Activated B cell treated with CpG ODN at 0.5 μM for 24 hours (primary cell): ENCODE results near the gene CACNA1I. TPM values are rescaled to one million over a fixed set of nuclear protein-coding genes. Genes with fewer than 3 reads are reported as not detected.
"Not testable (repeated sequence)": the region's sequence is repeated elsewhere in the genome, so short reads cannot be mapped to it uniquely, and the experiment has no call there.

Experiments used
- ATAC-seq: fragments of 200-7000 bp; cut with Tn5 transposase; one replicate; pipeline ENCODE4 v1.10.0; 2021; ENCODE audit warnings: low read depth, mild to moderate bottlenecking, moderate library complexity
- CTCF ChIA-PET: fragments of 350-600 bp; sonication (Branson Sonifier 250); formaldehyde crosslinking; loops from one replicate; lab custom pipeline; 2021; ENCODE audit warnings: antibody characterized with exemption; lab: Charles Lee
- POLR2A ChIA-PET: fragments of 350-600 bp; sonication (Branson Sonifier 250); formaldehyde crosslinking; loops from one replicate; lab custom pipeline; 2021; ENCODE audit warnings: antibody characterized with exemption; lab: Charles Lee
- DNase-seq: peaks from one replicate; pipeline ENCODE4 v3.0.0; 2022
- H3K27ac Mint-ChIP-seq: one replicate; pipeline ENCODE4 v1.8.0; 2020; ENCODE audit warnings: mixed read lengths
- H3K27me3 Mint-ChIP-seq: one replicate; pipeline ENCODE4 v1.8.0; 2021; ENCODE audit warnings: mixed read lengths
- H3K36me3 Mint-ChIP-seq: one replicate; pipeline ENCODE4 v1.8.0; 2021; ENCODE audit warnings: low read depth, mixed read lengths
- H3K4me1 Mint-ChIP-seq: one replicate; pipeline ENCODE4 v1.8.0; 2021; ENCODE audit warnings: mixed read lengths
- H3K4me3 Mint-ChIP-seq: one replicate; pipeline ENCODE4 v1.8.0; 2020; ENCODE audit warnings: mild to moderate bottlenecking, mixed read lengths
- H3K9me3 Mint-ChIP-seq: one replicate; pipeline ENCODE4 v1.8.0; 2020; ENCODE audit warnings: mixed read lengths
- intact Hi-C: fragments of 100-400 bp; cut with micrococcal nuclease; formaldehyde crosslinking; loops from one replicate; pipeline ENCODE4 v1.15.1; 2024
- total RNA-seq: library from RNA; stranded (reverse); gene quantifications from 2 replicates; pipeline ENCODE4 v1.2.3, GENCODE V29; 2022
- TF ChIP-seq, protein P1 (sequence below): fragments of 200-600 bp; IDR thresholded peaks from one replicate; pipeline ENCODE4 v1.8.0; 2022; ENCODE audit warnings: antibody characterized with exemption, mild to moderate bottlenecking

CACNA1I gene
- total RNA-seq, 1 donor from 2014 or later = not detected

DNA sequence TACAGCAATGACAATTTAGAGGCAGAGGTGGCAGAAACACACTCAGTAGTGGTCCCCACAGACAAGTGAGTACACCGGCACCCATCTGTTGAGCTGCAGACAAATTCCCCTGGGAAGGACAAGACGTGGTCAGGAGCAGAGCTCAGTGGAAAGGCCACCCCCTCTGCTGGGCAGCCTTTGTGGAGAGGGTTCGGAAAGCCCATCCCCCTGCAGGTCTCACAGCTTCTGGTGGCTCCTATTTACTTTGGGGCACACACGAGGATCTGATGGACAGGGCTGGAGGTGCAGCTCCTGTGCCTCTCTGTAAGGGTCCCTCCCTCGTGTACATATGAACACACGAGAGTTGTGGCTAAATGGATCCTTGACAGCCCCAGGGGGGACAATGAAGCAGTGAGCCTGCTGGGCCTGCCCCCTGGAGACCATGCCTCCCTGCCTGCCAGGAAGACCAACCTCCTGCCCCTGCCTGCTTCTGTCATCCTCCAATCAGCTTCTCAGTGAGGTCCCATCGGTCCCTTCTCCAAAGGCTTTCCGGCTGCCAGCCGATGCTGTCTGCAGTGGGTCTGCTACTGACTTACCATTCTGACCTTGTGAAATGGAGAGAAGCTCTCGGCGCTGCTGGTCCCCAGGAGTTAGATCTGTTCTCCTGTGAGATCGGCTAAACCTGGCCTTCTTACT, 161.5 kb downstream of the CACNA1I start:
- no peaks in the 10 kb centered on the region for H3K36me3 Mint-ChIP-seq
- TF ChIP-seq, protein P1, sequence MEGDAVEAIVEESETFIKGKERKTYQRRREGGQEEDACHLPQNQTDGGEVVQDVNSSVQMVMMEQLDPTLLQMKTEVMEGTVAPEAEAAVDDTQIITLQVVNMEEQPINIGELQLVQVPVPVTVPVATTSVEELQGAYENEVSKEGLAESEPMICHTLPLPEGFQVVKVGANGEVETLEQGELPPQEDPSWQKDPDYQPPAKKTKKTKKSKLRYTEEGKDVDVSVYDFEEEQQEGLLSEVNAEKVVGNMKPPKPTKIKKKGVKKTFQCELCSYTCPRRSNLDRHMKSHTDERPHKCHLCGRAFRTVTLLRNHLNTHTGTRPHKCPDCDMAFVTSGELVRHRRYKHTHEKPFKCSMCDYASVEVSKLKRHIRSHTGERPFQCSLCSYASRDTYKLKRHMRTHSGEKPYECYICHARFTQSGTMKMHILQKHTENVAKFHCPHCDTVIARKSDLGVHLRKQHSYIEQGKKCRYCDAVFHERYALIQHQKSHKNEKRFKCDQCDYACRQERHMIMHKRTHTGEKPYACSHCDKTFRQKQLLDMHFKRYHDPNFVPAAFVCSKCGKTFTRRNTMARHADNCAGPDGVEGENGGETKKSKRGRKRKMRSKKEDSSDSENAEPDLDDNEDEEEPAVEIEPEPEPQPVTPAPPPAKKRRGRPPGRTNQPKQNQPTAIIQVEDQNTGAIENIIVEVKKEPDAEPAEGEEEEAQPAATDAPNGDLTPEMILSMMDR = no peak
- no peak overlapping the region for H3K27ac Mint-ChIP-seq
- DNase-seq = no peak
- H3K4me3 Mint-ChIP-seq = no peak overlapping the region
- peaks cover 10% of the 10 kb centered on the region for H3K27me3 Mint-ChIP-seq
- H3K4me1 Mint-ChIP-seq = no peaks in the 10 kb centered on the region
- no peak for ATAC-seq
- no peaks in the 10 kb centered on the region for H3K9me3 Mint-ChIP-seq
- intact Hi-C loops = no loop called here
- CTCF ChIA-PET = no interaction called here
- POLR2A ChIA-PET = no interaction called here

DNA sequence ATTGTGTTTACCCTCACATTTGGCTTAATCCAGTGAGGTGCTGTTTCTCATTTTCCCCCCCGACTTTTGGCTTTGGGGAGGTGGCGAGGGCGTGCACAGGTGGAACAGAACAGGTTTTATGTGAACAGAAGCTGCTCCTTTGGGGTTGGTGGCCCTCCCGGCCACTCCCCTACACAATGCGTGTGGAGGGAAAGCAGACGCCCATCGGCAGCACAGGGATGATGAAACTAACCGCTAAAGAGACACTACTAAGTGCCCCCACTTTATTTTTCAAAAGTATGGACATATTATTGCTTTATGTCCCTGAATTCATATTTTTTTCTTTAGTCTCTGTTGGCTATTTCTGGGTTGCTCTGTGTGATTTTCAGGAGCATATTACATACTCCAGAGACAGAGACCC, 162.1 kb downstream of the CACNA1I start:
- no peak for DNase-seq
- Mint-ChIP-seq H3K27me3 (peaks cover 10% of the 10 kb centered on the region), H3K9me3 (no peaks in the 10 kb centered on the region), H3K4me3 (no peak overlapping the region), H3K27ac (no peak overlapping the region), H3K36me3 (no peaks in the 10 kb centered on the region), H3K4me1 (no peaks in the 10 kb centered on the region)
- ChIA-PET CTCF (no interaction called here), POLR2A (no interaction called here)
- ATAC-seq = no peak
- TF ChIP-seq, protein P1 = no peak
- intact Hi-C loops = no loop called here

DNA sequence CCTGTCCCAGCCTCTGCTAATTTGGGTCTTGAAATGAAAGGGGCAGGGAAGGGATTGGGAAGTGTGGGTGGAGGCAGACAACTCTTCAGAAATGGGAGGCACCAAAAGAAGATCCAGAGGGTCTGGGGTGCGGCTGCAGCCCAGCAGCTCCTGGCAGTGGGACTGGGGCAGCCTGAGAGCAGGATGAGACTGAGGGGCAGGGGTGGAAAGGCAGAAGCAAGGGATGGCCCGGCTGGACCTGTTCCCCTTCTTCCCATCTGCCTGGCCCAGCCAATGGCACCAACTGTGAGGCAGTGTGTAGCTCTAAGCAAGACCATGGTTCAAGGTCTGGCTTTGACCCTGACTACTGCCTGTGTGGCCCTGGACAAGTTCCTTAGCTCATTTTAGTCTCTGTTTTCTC, 162.6 kb downstream of the CACNA1I start:
- DNase-seq = no peak
- H3K4me3 Mint-ChIP-seq = no peak overlapping the region
- POLR2A ChIA-PET = no interaction called here
- CTCF ChIA-PET = no interaction called here
- H3K9me3 Mint-ChIP-seq = no peaks in the 10 kb centered on the region
- no peak overlapping the region for H3K27ac Mint-ChIP-seq
- TF ChIP-seq, protein P1 = no peak
- H3K4me1 Mint-ChIP-seq = no peaks in the 10 kb centered on the region
- intact Hi-C loops = no loop called here
- no peak for ATAC-seq
- H3K27me3 Mint-ChIP-seq = peaks cover 10% of the 10 kb centered on the region
- H3K36me3 Mint-ChIP-seq = no peaks in the 10 kb centered on the region

DNA sequence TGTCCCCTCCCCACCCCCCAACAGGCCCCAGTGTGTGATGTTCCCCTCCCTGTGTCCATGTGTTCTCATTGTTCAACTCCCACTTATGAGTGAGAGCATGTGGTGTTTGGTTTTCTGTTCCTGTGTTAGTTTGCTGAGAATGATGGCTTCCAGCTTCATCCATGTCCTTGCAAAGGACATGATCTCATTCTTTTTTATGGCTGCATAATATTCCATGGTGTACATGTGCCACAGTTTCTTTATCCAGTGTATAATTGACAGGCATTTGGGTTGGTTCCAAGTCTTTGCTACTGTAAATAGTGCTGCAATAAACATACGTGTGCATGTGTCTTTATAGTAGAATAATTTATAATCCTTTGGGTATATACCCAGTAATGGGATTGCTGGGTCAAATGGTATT, 163.5 kb downstream of the CACNA1I start:
- H3K4me1 Mint-ChIP-seq, H3K4me3 Mint-ChIP-seq, H3K9me3 Mint-ChIP-seq, intact Hi-C loops, ATAC-seq, CTCF ChIA-PET, DNase-seq, POLR2A ChIA-PET, H3K27ac Mint-ChIP-seq, H3K27me3 Mint-ChIP-seq, H3K36me3 Mint-ChIP-seq: not testable (repeated sequence)

DNA sequence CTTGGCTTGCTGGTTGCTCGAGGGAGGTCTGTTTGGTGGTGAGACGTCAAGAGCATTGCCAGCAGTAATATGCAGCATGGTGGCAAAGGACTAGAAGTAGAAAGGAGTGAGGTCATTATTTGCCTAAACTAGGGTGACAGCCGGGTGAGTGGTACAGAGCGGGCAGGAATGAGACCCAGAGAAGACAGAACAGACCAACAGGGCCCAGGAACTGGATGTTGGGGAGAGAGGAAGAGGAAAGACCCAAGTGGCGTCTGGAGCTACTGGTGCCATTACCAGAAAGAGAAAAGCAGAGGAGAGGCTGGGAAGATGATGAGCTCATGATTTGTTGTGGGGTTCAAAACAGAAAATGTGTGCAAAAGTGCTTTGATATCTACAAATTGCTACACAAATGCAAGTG, 164.3 kb downstream of the CACNA1I start:
- Mint-ChIP-seq H3K9me3 (peaks cover 4% of the 10 kb centered on the region), H3K27ac (no peak overlapping the region), H3K4me1 (no peaks in the 10 kb centered on the region), H3K36me3 (no peaks in the 10 kb centered on the region), H3K4me3 (no peak overlapping the region), H3K27me3 (peaks cover 10% of the 10 kb centered on the region)
- DNase-seq (no peak), ATAC-seq (no peak)
- POLR2A ChIA-PET = no interaction called here
- TF ChIP-seq, protein P1 = no peak
- intact Hi-C loops = no loop called here
- CTCF ChIA-PET = no interaction called here

DNA sequence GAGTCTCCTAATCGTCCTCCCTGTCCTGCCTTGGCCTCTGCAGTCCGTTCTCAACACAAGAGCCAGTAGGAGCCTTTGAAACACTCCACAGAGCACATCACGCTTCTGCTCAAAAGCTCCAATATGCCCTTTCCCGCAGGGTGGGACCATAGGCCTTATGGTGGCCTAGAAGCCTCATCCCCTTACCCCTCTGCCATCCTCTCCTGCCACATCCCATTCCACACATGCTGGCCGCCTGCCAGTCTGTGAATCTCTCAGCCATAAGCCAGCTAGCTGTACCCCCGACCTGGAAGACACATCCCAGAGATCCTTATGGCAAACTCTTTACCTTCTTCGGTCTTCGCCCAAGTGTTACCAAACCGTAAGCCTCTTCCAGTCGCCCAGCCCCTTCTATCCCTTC, 165.2 kb downstream of the CACNA1I start:
- peaks cover 4% of the 10 kb centered on the region for H3K9me3 Mint-ChIP-seq
- intact Hi-C loops = no loop called here
- H3K27ac Mint-ChIP-seq = no peak overlapping the region
- H3K27me3 Mint-ChIP-seq = peaks cover 10% of the 10 kb centered on the region
- H3K36me3 Mint-ChIP-seq = no peaks in the 10 kb centered on the region
- H3K4me1 Mint-ChIP-seq = no peaks in the 10 kb centered on the region
- CTCF ChIA-PET = no interaction called here
- no peak for DNase-seq
- TF ChIP-seq, protein P1 = no peak
- ATAC-seq = no peak
- POLR2A ChIA-PET = no interaction called here
- no peak overlapping the region for H3K4me3 Mint-ChIP-seq
